COLO829 (cell line): ENCODE data around the gene ZNF418.
"Not testable (repeated sequence)": the region's sequence is repeated elsewhere in the genome, so short reads cannot be mapped to it uniquely, and the experiment has no call there.

Source experiments
- DNase-seq: peaks from one replicate; pipeline ENCODE4 v3.0.0; 2012; ENCODE audit warnings: low spot score

Gene ZNF418

DNA sequence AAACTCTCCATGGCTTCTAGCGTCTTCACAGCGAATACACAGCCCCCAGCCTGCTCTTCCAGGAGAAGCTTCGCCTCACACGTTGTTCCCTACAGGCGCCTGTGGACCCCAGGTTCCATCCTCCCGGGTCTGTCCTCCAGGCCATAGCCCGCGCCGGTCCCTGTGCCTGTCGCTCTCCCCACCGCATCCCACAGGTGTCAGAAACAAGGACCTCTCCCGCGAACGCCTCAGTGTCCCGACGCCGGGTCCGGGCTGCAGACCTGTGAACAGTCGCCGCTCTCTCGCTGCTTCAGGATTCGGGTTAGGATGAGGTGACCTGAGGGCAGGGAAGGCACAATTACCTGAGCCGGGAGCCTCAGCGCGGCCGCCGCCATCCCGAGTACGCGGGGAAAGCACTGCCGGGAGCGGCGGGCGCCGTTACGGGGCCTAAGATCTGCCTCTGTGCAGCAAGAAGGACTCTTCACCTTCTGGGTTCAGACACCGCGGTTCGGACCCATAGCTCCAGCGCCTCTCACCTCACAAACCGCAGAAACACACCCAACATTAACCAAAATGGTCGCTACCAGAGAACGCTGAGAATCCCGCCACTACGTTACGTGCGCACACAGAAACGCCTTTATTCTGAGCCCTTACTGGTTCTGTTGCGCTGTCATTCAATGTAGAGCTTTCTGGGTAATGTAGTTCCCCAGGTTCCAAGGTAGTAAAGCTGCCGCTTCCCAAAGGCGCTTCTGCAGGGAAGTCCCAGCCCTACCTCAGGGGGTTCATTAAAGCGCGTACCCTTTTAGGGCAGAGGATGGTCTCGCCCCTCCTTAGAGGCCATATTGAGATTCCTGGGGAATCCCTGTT is at the start of gene ZNF418:
Gene ZNF418, minus strand, starts transcription at position 583 of the 846 bp plus-strand sequence. CDS start 1,580 bp downstream, outside the sequence.
- DNase-seq: no peak

DNA sequence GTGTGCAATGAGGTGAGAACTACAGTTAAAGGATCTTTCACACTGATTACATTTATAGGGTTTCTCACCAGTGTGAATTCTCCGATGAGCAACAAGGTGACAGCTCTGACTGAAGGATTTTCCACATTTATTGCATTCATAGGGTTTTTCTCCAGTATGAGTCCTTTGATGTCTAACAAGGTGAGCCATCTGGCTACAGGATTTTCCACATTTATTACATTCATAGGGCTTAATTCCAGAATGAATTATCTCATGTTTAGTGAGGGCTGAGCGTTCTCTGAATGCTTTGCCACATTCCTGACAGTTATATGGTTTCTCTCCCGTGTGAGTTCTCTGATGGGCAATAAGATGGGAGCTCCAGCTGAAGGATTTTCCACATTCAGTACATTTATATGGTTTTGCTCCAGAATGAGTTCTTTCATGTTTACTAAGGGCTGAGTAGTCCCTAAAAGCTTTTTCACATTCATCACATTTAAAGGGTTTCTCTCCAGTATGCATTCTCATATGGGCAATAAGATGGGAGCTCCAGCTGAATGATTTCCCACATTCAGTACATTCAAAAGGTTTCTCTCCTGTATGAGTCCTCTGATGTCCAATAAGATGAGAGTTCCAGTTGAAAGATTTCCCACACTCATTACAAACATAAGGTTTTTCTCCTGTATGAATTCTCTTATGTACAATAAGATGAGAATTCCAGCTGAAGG is 43.5 kb upstream of the ZNF418 start:
- DNase-seq: no peak

DNA sequence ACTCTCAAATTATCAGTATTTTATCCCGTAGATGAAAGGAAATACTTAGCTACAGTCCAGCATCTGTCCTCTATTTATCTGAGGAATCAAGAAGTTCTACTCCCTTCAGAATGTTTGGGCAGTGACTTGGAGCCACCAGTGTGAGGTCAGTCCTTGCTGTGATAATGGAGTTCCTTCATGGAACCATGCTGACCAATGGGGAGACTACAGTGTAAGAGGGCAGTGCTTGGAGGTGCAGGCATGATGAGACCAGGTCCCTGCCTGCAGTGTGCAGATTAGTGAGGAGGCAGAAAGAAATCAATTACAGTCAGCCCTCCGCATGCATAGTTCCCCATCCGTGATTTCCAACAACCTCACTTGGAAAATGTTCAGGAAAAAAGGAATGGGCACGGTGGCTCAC is 39.2 kb upstream of the ZNF418 start, which contains the start of gene C19orf18:
Gene C19orf18, minus strand, starts transcription at position 101 of the 400 bp plus-strand sequence. CDS start 102 bp downstream, outside the sequence.
- no peak for DNase-seq

DNA sequence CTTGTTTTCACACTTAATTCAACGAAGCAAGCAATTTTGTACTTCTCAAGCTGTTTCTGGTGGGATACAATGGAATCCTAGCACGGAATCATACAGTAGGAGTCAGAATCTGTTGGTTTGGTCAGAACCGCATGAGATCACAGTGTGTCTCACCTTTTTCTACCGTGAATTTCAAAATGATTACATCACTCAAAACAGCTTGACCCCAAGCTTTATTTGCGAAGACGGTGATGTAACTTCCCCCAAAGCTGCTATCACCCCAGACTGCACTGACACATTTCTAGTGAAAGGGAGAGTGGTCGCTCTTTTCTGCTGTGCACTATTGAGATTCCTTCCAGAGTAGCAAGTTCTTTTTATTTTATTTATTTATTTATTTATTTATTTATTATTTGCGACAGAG is 29.6 kb upstream of the ZNF418 start:
- DNase-seq: no peak

DNA sequence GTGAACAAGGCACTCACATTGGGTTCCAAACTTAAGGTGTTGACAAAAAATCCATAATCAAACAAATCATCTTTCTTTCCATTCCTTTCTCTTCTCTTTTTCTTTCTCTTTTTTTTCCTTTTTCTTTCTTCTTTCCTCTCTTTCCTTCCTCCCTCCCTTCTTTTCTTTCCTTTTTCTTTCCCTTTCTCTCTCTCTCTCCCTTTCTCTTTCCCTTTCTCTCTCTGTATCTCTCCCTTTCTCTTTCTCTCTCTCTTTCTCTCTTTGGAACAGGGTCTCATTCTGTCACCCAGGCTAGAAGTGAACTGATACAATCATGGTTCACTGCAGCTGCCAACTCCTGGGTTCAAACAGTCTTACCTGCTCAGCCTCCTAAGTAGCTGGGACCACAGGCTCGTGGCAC is 26.6 kb upstream of the ZNF418 start:
- no peak for DNase-seq

GRCh38 chr19:57954996-57955395 is 19.8 kb upstream of the ZNF418 start:
- DNase-seq: no peak

GRCh38 chr19:57949702-57950101 is 14.5 kb upstream of the ZNF418 start:
- no peak for DNase-seq

GRCh38 chr19:57949296-57949695 is 14.1 kb upstream of the ZNF418 start:
- no peak for DNase-seq

DNA sequence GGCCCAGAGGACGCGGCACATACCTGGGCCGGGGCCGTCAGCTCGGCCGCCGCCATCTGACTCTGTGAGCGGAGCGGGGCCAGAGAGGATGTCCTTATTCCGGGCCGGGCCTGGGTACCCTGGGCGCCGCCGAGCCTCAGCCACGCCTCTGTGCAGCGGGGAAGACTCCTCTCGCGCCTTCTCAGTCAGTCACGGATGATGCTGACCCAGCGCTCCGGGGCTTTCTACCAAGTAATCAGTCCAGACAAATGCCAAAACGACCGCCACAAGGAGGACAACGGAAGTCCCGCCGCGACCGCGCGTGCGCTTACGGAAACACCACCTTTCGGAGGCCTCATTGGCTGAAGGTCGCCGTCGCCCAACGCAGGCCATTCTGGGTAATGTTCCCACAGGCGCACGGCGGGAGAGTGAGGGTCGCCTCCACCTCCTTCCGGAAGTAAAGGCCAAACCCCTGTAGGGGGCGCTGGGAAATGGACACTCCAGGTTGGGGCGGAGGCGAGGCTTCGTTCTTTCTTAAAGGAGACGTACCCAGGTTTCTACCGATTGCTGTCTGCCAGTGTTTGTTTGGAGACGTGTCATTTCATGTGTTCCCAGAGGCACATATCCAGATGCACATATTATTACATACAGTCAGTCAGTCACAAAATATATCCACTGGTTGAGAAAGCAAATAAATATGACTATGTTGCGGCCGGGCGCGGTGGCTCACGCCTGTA is 12.4 kb upstream of the ZNF418 start, which contains the start of gene ZNF256:
Gene ZNF256, minus strand, starts transcription at position 288 of the 716 bp plus-strand sequence. Its CDS starts 232 bp downstream, at position 56.
- peak; percentile 90 for DNase-seq

DNA sequence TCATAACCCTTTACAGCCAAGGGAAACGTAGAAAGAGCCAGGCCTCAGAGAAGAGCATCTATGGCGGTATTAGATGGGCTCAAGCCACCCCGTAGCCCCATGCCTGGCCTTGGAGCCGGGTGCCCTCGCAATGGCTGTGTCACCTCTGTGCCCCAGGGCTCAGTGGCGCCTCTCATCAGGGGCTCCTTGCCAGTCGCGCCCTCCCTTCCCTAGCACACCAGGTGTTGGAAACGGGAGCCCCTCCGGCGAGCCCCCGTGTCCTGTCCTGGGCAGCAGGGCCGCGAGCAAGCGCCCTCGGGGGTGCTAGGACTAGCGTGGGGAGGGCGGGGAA is 11.9 kb upstream of the ZNF418 start:
- DNase-seq: no peak

GRCh38 chr19:57946316-57946715 is 11.1 kb upstream of the ZNF418 start:
- no peak for DNase-seq

GRCh38 chr19:57941593-57941992 is 6.4 kb upstream of the ZNF418 start:
- DNase-seq: no peak

DNA sequence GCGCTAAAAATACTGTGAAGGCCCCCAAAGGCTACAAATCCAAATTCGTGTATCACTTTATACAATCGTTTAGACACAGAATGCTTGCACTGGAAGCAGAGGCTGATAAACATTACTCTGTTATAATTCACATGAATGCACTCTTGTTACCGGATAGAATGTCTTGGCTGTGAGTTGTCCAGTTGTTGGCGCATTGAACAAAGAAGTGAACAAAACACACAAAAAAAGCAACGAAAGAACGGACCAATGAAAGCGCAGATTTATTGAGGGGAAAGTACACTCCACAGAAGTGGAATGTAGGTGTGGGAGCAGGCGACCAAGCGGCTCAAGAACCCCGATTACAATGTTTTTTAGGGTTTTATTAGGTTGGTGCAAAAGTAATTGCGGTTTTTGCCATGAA is 529 bp upstream of the ZNF418 start:
- DNase-seq: no peak

DNA sequence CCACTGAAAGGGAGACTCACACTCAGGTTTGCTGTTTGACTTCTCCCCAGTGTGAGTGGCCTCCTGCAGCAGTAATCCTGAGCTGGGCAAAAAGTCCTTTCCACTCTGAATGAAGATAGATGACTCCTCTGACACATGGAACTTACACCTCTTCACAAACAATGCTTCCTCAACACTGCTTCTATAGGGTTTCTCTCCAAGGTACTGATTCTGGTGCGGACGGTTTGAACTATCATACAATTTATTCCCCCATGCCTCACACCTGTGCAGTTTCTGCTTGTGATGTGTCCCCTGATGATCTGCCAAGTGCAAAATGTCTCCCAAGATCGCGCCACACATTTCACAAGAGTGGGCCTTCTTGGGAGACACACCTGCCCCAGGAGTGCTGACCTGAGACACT is 7.6 kb downstream of the ZNF418 start:
- no peak for DNase-seq

GRCh38 chr19:57916168-57916995 is 18.8 kb downstream of the ZNF418 start, which contains the start of gene ZNF417:
Gene ZNF417, minus strand, starts transcription at chr19:57916592. Its CDS starts 181 bp downstream, at chr19:57916411.
- DNase-seq: peak; percentile 85

DNA sequence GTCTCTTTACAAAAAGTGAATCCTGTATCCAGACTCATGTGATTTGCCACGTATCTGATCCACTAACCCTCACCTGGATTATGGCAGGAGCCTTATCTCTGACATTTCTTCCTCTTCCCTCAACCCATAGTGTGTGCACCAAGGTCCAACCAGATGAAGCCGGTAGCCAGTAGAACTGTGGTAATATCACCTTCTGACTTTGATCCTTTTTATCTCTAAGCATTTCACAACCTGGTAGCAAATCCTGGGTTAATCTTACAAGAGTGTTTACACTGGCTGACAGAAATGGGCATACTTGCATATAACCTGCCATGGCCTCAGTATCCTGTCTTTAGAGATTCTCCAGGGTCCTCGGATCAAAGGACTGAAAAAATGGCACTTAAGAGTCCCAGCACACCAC is 20.7 kb downstream of the ZNF418 start:
- no peak for DNase-seq

GRCh38 chr19:57907394-57907793 is 27.8 kb downstream of the ZNF418 start:
- no peak for DNase-seq

- no peak for DNase-seq
These were observed 29.9 kb downstream of the ZNF418 start for GRCh38 chr19:57905258-57905657.

- DNase-seq: no peak
These were observed 31.5 kb downstream of the ZNF418 start for GRCh38 chr19:57903618-57904184.

DNA sequence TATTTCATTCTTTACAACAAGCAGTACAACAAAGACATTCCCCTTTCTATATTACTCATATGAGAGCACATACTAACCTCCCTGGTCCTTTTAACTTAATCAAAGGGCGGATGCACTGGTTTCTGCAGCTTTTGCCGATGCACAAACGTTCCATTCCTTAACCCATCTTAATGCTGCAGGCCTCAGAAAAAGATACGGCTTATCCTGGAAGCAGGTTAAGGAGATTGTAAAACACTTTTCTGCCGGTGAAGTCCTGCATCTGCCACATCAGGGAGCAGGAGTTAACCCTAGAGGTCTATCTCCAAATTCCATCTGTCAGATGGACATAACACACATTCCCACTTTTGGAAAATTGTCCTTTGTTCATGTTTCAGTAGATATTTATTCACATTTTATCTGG is 34.9 kb downstream of the ZNF418 start:
- no peak for DNase-seq

DNA sequence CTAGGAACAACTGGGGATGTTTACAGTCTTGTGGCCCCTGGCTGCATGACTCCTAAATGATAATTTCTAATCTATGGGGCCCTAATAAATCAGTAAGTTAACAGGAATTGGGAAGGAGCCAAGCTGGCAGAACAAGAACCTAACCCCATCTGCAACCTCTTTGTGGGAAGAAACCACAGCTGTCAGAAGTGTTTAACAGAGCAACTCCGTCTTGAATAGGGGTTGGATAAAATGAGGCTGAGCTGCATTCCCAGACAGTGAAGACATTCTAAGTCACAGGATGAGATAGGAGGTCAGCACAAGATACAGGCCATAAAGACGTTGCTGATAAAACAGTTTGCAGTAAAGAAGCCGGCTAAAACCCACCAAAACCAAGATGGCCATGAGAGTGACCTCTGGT is 44.5 kb downstream of the ZNF418 start:
- DNase-seq: not testable (repeated sequence)
